AG04449 (cell line): ENCODE measurements around the gene PSMB2.

Experiments
- CTCF ChIA-PET: fragments of 350-600 bp; formaldehyde crosslinking; extraction: SDS; loops from one replicate; lab custom pipeline; 2021; ENCODE audit warnings: antibody characterized with exemption; lab: Yijun Ruan, JAX
- POLR2A ChIA-PET: fragments of 400-600, 350-600 bp; formaldehyde crosslinking; extraction: SDS; loops from one replicate; lab custom pipeline; 2020; ENCODE audit warnings: antibody characterized with exemption, inconsistent platforms; lab: Yijun Ruan, JAX
- DNase-seq: peaks from one replicate; pipeline ENCODE4 v3.0.0-alpha.2; 2010; ENCODE audit warnings: low read depth, low spot score
- H3K4me3 ChIP-seq: 2 replicates; pipeline ENCODE4 v1.5.1; 2011; ENCODE audit warnings: low read depth, mild to moderate bottlenecking, control low read depth, low read length
- TF ChIP-seq, protein P1 (sequence below): IDR thresholded peaks from one replicate; pipeline ENCODE4 v1.5.1; 2011; ENCODE audit warnings: mild to moderate bottlenecking, moderate library complexity, low read length, control low read depth, inconsistent platforms; ENCODE audit not compliant: insufficient read depth; ENCODE audit errors: missing control alignments

The PSMB2 gene

GRCh38 chr1:35559317-35559944 lies 81.9 kb downstream of the PSMB2 start:
- CTCF ChIA-PET = interaction anchor here (1.5 to 15.0 kb wide), 5 partner anchors 9 to 167 kb away, joined by 3 to 222 read pairs (median 21); no protein-coding TSS in a partner anchor
- POLR2A ChIA-PET = no interaction called here
- TF ChIP-seq, protein P1, sequence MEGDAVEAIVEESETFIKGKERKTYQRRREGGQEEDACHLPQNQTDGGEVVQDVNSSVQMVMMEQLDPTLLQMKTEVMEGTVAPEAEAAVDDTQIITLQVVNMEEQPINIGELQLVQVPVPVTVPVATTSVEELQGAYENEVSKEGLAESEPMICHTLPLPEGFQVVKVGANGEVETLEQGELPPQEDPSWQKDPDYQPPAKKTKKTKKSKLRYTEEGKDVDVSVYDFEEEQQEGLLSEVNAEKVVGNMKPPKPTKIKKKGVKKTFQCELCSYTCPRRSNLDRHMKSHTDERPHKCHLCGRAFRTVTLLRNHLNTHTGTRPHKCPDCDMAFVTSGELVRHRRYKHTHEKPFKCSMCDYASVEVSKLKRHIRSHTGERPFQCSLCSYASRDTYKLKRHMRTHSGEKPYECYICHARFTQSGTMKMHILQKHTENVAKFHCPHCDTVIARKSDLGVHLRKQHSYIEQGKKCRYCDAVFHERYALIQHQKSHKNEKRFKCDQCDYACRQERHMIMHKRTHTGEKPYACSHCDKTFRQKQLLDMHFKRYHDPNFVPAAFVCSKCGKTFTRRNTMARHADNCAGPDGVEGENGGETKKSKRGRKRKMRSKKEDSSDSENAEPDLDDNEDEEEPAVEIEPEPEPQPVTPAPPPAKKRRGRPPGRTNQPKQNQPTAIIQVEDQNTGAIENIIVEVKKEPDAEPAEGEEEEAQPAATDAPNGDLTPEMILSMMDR = no peak
- H3K4me3 ChIP-seq = no peak overlapping the region; the same call in 1 of the 2 replicates
- no peak for DNase-seq

- ChIA-PET CTCF (interaction anchor here (1.5 to 15.0 kb wide), 4 partner anchors 10 to 167 kb away, joined by 3 to 222 read pairs (median 27); no protein-coding TSS in a partner anchor), POLR2A (interaction anchor here (0.9 kb wide), 1 partner anchor 108 kb away, joined by 3 read pairs; no protein-coding TSS in a partner anchor)
- no peak for DNase-seq
- peak overlapping the region; percentile 97 for H3K4me3 ChIP-seq
- TF ChIP-seq, protein P1 = peak; percentile 27
These were observed 82.7 kb downstream of the PSMB2 start for GRCh38 chr1:35558374-35559316.

GRCh38 chr1:35557611-35558373 lies 83.5 kb downstream of the PSMB2 start, which contains the start of gene NCDN:
Gene NCDN, plus strand, starts transcription at chr1:35557799. Its CDS starts 392 bp downstream, at chr1:35558191.
- POLR2A ChIA-PET = interaction anchor here (0.7 to 1.0 kb wide), 4 partner anchors 11 to 684 kb away, joined by 3 to 7 read pairs (median 3); no protein-coding TSS in a partner anchor
- peak within 1 kb of the TSS; percentile 97 for H3K4me3 ChIP-seq
- peak; percentile 86 for DNase-seq
- TF ChIP-seq, protein P1 = no peak
- CTCF ChIA-PET = interaction anchor here (0.7 to 15.0 kb wide), 7 partner anchors 8 to 168 kb away, joined by 3 to 222 read pairs (median 19); no protein-coding TSS in a partner anchor

- POLR2A ChIA-PET = interaction anchor here (0.6 to 1.0 kb wide), 6 partner anchors 12 to 684 kb away, joined by 3 to 7 read pairs (median 3); no protein-coding TSS in a partner anchor
- CTCF ChIA-PET = interaction anchor here (0.7 to 15.0 kb wide), 7 partner anchors 8 to 159 kb away, joined by 3 to 222 read pairs (median 11); no protein-coding TSS in a partner anchor
- TF ChIP-seq, protein P1 = no peak
- no peak for DNase-seq
- peak within 1 kb of the TSS; percentile 97 for H3K4me3 ChIP-seq
These were observed 84.2 kb downstream of the PSMB2 start, which contains the start of gene KIAA0319L for GRCh38 chr1:35557118-35557610. Gene KIAA0319L, minus strand, starts transcription at chr1:35557403. Its CDS starts 2,912 bp downstream, at chr1:35554491.

GRCh38 chr1:35556484-35557117 lies 84.7 kb downstream of the PSMB2 start:
- DNase-seq = no peak
- ChIA-PET POLR2A (interaction anchor here (0.6 to 0.8 kb wide), 3 partner anchors 18 to 268 kb away, joined by 3 read pairs; no protein-coding TSS in a partner anchor), CTCF (interaction anchor here (0.9 to 15.0 kb wide), 10 partner anchors 9 to 171 kb away, joined by 3 to 222 read pairs (median 6); no protein-coding TSS in a partner anchor)
- peak overlapping the region; percentile 97 for H3K4me3 ChIP-seq
- TF ChIP-seq, protein P1 = no peak
